HG03175 (cell line): ENCODE results near the gene SLC35E2B.
"Not testable (repeated sequence)": the region's sequence is repeated elsewhere in the genome, so short reads cannot be mapped to it uniquely, and the experiment has no call there.

Experiments used
- ATAC-seq: cut with Tn5 transposase; IDR thresholded peaks from one replicate; pipeline ENCODE4 v1.9.1; 2021; ENCODE audit warnings: mild to moderate bottlenecking, moderate library complexity; ENCODE audit not compliant: unreplicated experiment

Gene SLC35E2B

GRCh38 chr1:1704284-1704957 lies 11.8 kb upstream of the SLC35E2B start:
- ATAC-seq = not testable (repeated sequence)

DNA sequence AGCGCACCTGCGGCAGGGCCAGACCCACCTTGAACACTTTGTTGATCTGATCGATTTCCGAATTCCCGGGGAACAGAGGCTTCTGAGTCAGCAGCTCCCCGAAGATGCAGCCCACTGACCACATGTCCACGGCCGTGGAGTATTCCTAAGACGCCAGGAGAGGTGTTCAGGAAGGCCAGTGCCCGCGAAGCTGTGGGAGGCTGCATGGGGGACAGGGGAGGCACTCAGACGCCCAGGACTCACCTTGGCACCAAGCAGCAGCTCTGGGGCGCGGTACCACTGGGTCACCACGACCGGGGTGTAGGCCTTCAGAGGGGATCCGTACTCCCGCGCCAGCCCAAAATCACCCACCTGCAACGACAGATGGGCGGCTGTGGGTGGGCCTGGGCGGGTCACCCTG lies 11.2 kb upstream of the SLC35E2B start:
- ATAC-seq = no peak

DNA sequence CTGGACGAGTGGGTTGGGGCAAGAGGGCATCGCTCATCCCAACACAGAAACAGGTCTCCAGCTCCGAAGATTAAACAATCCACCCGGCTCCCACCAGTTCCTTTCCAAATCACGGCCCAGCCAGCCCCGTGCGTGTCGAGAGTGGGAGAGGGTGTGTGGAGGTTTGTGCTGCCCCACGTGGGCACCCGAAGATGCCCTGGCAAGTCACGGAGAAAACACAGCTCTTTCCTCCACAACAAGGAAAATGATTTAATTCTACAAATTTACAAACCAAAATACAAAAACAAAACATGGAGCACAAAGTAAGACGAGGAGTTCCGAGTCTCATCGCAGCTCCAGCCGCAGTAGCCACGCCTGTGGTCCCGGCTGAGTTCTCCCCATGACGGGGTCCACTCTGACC lies 9.9 kb upstream of the SLC35E2B start:
- ATAC-seq = not testable (repeated sequence)

GRCh38 chr1:1700557-1700956 lies 8.0 kb upstream of the SLC35E2B start:
- not testable (repeated sequence) for ATAC-seq

DNA sequence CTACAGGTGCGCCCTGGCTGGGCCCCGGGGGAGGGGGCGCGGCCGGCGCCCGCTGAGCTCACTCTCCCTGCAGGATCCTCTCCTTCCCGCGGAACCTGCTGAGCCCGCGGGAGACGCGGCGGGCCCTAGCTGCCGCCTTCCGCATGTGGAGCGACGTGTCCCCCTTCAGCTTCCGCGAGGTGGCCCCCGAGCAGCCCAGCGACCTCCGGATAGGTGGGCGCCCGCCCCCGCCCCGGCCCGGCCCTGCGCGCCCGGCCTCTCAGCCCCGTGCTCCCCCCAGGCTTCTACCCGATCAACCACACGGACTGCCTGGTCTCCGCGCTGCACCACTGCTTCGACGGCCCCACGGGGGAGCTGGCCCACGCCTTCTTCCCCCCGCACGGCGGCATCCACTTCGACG lies 7.5 kb upstream of the SLC35E2B start:
- not testable (repeated sequence) for ATAC-seq

GRCh38 chr1:1699061-1699460 lies 6.5 kb upstream of the SLC35E2B start:
- ATAC-seq = not testable (repeated sequence)

DNA sequence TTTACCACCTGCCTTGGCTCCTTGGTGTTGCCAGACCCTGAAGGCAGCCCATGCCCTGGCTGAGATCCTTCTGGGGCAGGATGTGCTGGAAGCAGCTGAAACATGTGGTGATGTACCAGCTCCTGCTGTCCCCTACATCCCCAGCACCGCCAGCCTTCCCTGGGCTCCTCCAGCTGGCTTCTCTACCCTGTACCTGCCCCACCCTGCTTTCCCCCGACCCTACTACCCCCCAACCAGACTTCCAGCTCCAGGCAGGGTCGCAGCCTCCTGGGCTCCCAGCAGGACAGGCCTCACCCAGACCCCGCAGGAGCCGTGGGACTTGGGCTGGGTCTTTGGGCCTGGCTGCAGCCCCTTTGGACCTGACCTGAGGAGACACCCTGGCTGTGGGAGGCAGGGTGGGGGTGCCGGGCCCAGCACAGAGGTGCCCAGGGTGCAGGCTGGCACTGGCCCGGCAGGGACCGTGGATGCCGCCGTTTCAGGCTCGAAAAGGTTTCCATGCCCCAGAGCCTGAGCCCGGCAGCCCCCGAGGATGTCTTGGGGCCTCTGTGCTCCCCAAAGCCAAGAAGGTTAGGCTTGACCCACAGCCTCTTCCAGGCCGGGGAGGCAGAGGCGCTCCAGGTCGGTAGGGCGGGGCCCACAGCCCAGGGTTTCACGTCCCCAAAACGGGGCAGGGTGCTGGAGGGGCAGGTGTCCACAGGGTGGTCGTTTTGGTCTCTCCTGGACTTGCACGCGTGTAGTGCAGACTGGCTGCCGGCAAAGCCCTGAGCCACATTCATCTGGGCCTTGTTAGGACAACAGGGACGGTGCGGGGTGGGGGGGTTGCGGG lies 5.0 kb upstream of the SLC35E2B start:
- ATAC-seq = not testable (repeated sequence)

- not testable (repeated sequence) for ATAC-seq
Observed at GRCh38 chr1:1696431-1697357, 4.1 kb upstream of the SLC35E2B start.

GRCh38 chr1:1692324-1692713 lies 276 bp downstream of the SLC35E2B start:
- ATAC-seq = peak; percentile 37

GRCh38 chr1:1691443-1691842 lies 1.2 kb downstream of the SLC35E2B start:
- not testable (repeated sequence) for ATAC-seq

DNA sequence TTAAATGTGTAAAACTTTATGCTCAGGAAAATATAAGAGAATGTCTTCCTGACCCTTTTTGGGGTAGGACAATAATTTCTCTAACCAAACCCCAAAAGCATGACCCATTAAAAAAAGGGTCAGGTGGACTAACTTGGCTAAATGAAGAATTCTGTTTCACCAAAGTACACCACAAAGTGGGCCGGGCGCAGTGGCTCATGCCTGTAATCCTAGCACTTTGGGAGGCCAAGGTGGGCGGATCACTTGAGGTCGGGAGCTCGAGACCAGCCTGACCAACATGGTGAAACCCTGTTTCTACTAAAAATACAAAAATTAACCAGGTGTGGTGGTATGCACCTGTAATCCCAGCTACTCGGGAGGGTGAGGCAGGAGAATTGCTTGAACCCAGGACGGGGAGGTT lies 3.1 kb downstream of the SLC35E2B start:
- ATAC-seq = not testable (repeated sequence)

DNA sequence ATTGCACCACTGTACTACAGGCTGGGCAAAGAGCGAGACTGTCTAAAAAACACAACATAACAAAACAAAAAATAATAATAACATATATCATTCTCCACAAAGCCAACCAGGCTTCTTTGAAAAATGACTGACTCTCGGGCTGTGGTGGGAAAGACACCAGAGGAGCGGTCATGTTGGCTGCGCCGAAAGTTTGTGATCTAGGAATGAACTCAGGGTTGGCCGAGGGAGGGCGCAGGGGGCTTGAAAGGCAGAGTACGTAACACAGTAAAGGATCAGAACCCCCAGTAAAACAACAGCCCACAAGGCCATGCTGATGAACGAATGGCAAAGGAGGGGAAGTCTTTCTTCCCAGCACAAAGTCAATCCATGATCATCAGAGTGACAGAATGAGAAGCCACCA lies 4.7 kb downstream of the SLC35E2B start:
- no peak for ATAC-seq

GRCh38 chr1:1684031-1684681 lies 8.4 kb downstream of the SLC35E2B start:
- ATAC-seq = no peak

DNA sequence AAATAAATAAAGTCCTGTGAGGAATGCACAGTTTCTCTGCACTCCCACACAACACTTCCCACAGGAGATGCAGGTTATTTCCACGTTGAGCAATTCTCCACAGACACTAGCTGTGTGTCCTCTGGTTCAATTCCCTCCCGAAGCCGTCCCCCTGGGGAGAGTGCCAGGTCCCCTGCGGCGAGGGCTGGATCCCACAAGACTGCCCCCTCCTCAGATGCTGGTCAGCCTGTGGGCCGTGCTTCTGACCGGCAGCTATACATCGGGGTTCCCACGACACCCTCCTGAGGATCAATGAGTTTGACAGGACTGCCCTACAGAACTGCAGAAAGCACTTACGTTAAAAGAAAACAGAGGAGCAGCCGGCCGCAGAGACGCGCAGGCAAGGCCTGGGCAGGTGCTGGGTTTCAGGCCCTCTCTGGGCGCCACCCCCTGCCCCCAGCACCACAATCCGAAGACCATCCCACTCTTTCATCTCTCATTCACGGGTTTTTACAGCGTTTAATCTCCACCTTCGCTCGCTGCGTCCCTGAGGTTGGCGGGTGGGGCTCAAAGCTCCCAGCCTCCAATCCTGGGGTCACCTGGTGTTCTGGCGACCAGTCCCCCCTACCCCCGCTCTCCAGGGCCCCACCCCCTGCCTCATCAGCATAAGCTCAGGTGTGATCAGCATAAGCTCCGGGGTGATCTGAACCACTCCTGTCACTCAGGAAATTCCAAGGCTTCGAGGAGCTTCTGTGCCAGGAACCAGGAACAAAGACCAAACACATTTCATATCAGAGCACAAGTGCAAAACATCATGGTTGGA lies 9.3 kb downstream of the SLC35E2B start:
- no peak for ATAC-seq

DNA sequence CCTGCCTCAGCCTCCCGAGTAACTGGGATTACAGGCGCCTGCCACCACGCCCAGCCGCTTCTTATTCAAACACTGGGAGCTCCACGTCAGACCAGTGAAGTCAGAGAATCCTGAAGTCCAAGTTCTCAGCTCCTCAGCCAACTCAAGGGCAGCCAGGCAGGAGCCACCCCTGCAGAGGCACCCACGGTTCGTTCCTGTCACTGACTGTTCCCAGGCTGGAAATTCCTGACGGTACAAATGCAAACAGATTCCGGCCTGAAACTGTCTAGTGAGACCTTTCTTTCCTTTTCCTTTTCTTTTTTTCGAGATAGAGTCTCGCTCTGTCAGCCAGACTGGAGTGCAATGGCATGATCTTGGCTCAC lies 11.7 kb downstream of the SLC35E2B start:
- ATAC-seq = no peak

- no peak for ATAC-seq
Observed at GRCh38 chr1:1680031-1680911, 12.3 kb downstream of the SLC35E2B start.

GRCh38 chr1:1678581-1679380 lies 13.8 kb downstream of the SLC35E2B start:
- ATAC-seq = no peak
